OCI-LY3 (cell line): ENCODE measurements around the gene MTHFS.

ENCODE experiments used
- CTCF ChIP-seq: fragments of 200-600, 300-600 bp; sonication (generic); IDR thresholded peaks from 2 replicates; pipeline ENCODE4 v1.5.1; 2014; ENCODE audit warnings: antibody characterized with exemption, low read length, low read depth
- EZH2phosphoT487 ChIP-seq: fragments of 200-600 bp; shearing (Covaris generic); IDR thresholded peaks from 2 replicates; pipeline ENCODE4 v1.6.1; 2018; ENCODE audit warnings: antibody characterized with exemption, mixed run types, low read depth

- no peak for TF ChIP-seq CTCF
- no peak for TF ChIP-seq EZH2phosphoT487
Observed at GRCh38 chr15:79938143-79938542, 41.3 kb upstream of the MTHFS start.
